Osteocyte (in vitro differentiated cells): ENCODE results near the gene FTCDNL1. TPM values are rescaled to one million over a fixed set of nuclear protein-coding genes. Genes with fewer than 3 reads are reported as not detected.

Experiments used
- DNase-seq: peaks from one replicate; pipeline ENCODE4 v3.0.0; 2021; ENCODE audit warnings: mixed read lengths; ENCODE audit not compliant: unreplicated experiment; ENCODE audit errors: extremely low spot score
- H3K27ac Mint-ChIP-seq: one replicate; pipeline ENCODE4 v1.8.0; 2021; ENCODE audit warnings: mild to moderate bottlenecking, mixed read lengths; ENCODE audit not compliant: unreplicated experiment
- H3K27me3 Mint-ChIP-seq: one replicate; pipeline ENCODE4 v1.8.0; 2021; ENCODE audit warnings: mixed read lengths; ENCODE audit not compliant: unreplicated experiment
- H3K36me3 Mint-ChIP-seq: one replicate; pipeline ENCODE4 v1.8.0; 2021; ENCODE audit warnings: mixed read lengths; ENCODE audit not compliant: unreplicated experiment
- H3K4me1 Mint-ChIP-seq: one replicate; pipeline ENCODE4 v1.8.0; 2021; ENCODE audit warnings: mixed read lengths; ENCODE audit not compliant: unreplicated experiment
- H3K4me3 Mint-ChIP-seq: one replicate; pipeline ENCODE4 v1.8.0; 2021; ENCODE audit warnings: mild to moderate bottlenecking, moderate library complexity, mixed read lengths; ENCODE audit not compliant: unreplicated experiment
- H3K9me3 Mint-ChIP-seq: one replicate; pipeline ENCODE4 v1.8.0; 2021; ENCODE audit warnings: mixed read lengths; ENCODE audit not compliant: unreplicated experiment
- total RNA-seq: library from RNA; stranded (reverse); gene quantifications from 2 replicates; pipeline ENCODE4 v1.2.1, GENCODE V29; 2021
- TF ChIP-seq, protein P1 (sequence below): fragments of 200-600 bp; sonication (generic); IDR thresholded peaks from 2 replicates; pipeline ENCODE4 v1.5.0; 2021; ENCODE audit warnings: antibody characterized with exemption, mild to moderate bottlenecking, moderate library complexity

Gene FTCDNL1
- total RNA-seq, 1 donor from 2014 or later: not detected

DNA sequence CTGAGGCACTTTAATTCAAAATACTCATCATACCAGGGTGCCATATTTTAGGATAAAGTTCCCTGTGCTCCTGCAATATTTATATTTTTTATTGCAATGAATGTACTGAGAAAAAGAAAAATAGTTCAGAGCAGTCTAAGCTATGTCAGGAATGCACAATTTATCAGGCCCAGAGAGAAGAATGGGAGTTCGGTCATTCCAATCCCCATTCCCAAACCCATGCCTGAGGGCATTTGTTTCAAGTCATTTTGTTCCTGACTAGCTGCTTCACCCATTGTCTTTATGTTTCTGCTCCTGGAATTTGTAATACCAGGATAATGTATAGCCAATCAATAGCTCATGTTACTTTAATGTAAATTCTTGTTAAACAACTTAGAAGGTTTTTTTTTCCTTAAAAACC is 24.4 kb upstream of the FTCDNL1 start:
- H3K4me1 Mint-ChIP-seq: peaks cover 31% of the 10 kb centered on the region
- H3K9me3 Mint-ChIP-seq: peaks cover 14% of the 10 kb centered on the region
- DNase-seq: no peak
- peaks cover 5% of the 10 kb centered on the region for H3K36me3 Mint-ChIP-seq
- TF ChIP-seq, protein P1, sequence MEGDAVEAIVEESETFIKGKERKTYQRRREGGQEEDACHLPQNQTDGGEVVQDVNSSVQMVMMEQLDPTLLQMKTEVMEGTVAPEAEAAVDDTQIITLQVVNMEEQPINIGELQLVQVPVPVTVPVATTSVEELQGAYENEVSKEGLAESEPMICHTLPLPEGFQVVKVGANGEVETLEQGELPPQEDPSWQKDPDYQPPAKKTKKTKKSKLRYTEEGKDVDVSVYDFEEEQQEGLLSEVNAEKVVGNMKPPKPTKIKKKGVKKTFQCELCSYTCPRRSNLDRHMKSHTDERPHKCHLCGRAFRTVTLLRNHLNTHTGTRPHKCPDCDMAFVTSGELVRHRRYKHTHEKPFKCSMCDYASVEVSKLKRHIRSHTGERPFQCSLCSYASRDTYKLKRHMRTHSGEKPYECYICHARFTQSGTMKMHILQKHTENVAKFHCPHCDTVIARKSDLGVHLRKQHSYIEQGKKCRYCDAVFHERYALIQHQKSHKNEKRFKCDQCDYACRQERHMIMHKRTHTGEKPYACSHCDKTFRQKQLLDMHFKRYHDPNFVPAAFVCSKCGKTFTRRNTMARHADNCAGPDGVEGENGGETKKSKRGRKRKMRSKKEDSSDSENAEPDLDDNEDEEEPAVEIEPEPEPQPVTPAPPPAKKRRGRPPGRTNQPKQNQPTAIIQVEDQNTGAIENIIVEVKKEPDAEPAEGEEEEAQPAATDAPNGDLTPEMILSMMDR: no peak
- no peaks in the 10 kb centered on the region for H3K27me3 Mint-ChIP-seq
- no peak overlapping the region for H3K4me3 Mint-ChIP-seq
- H3K27ac Mint-ChIP-seq: peak overlapping the region; percentile 84

DNA sequence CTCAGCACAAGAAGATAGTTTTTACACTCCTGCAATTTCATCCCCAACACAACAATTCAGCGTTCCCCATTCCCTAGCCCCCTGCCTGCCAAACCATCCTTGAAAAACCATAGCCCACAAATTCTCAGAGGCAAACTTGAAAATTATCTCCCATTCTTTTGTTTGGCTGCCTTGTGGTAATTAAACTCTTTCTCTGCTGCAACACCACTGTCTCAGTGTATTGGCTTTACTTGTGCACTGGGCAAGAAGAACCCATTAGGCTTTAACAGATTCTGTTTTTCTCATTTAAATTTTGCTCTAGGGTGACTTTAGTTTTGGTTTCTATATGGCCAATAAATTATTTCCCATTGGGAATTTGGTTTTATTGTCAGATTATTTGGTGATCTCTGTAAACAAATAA is 23.2 kb upstream of the FTCDNL1 start:
- Mint-ChIP-seq H3K27me3 (peaks cover 6% of the 10 kb centered on the region), H3K9me3 (peaks cover 14% of the 10 kb centered on the region), H3K27ac (no peak overlapping the region), H3K4me1 (peaks cover 38% of the 10 kb centered on the region), H3K4me3 (no peak overlapping the region), H3K36me3 (peaks cover 5% of the 10 kb centered on the region)
- DNase-seq: no peak
- TF ChIP-seq, protein P1: no peak

DNA sequence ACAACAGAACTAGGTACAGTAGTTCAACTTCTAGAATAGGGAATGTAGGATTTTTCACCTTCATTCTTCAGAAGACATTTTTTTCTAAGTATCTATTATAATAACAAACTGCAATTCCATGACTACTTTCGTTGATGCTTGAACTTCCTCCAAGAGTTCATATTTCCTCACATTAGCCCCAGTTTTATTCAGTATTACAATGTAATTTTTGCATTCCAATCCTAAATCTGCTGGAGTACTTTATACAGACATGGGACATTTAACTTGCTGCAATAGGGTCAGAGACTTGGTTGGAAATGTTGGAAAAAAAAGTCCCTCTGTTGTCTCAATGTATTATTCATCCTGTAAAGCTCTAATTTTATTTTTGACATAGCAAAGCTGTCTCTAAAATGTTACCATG is 19.6 kb upstream of the FTCDNL1 start:
- TF ChIP-seq, protein P1: no peak
- peaks cover 5% of the 10 kb centered on the region for H3K36me3 Mint-ChIP-seq
- H3K4me3 Mint-ChIP-seq: no peak overlapping the region
- DNase-seq: no peak
- H3K4me1 Mint-ChIP-seq: peaks cover 26% of the 10 kb centered on the region
- H3K27ac Mint-ChIP-seq: peak overlapping the region; percentile 16
- peaks cover 26% of the 10 kb centered on the region for H3K27me3 Mint-ChIP-seq
- H3K9me3 Mint-ChIP-seq: peaks cover 14% of the 10 kb centered on the region

DNA sequence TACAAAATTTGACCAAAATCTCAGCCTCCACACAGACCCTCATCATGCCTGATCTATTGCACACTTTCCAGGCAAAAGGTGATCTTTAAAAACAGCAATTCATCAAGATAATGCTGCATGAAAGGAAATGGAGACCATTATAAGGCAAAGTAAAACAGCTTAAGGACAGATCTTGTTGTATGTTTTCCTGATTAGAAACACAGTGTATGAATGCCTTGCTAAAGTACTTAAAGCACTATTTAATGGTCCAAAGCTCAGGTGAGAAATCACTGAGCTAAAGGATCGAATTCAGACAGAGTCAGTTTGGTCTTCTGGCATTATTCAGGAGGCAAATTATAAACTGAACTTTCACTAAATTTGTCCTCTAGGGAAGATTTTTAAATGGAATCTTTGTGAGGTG is 18.7 kb upstream of the FTCDNL1 start:
- H3K36me3 Mint-ChIP-seq: peaks cover 5% of the 10 kb centered on the region
- peaks cover 17% of the 10 kb centered on the region for H3K4me1 Mint-ChIP-seq
- no peak overlapping the region for H3K4me3 Mint-ChIP-seq
- H3K9me3 Mint-ChIP-seq: peaks cover 8% of the 10 kb centered on the region
- no peak for DNase-seq
- TF ChIP-seq, protein P1: no peak
- H3K27ac Mint-ChIP-seq: no peak overlapping the region
- peaks cover 34% of the 10 kb centered on the region for H3K27me3 Mint-ChIP-seq

DNA sequence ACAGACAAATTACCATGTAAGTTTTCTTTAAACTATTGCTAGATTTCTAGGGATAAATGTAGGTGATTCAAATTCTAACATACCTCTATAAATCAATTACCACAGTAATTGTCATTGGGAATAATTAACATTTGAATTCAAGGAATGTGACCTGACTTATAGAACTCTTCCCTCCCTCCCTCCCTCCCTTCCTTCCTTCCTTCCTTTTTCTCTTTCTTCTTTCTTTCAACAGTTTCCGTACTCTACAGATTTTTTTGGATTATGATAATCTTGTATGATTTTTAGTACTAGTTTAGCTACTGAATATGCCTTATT is 18.2 kb upstream of the FTCDNL1 start:
- Mint-ChIP-seq H3K9me3 (peaks cover 3% of the 10 kb centered on the region), H3K27ac (no peak overlapping the region), H3K27me3 (peaks cover 35% of the 10 kb centered on the region), H3K4me3 (no peak overlapping the region), H3K36me3 (peaks cover 4% of the 10 kb centered on the region), H3K4me1 (peaks cover 13% of the 10 kb centered on the region)
- TF ChIP-seq, protein P1: no peak
- DNase-seq: no peak
